ENCODE results near the gene PRKCE. TPM values are rescaled to one million over a fixed set of nuclear protein-coding genes. Genes with fewer than 3 reads are reported as not detected.

PRKCE gene
- total RNA-seq, 1 experiment from 2014 or later = 21.7 TPM

DNA sequence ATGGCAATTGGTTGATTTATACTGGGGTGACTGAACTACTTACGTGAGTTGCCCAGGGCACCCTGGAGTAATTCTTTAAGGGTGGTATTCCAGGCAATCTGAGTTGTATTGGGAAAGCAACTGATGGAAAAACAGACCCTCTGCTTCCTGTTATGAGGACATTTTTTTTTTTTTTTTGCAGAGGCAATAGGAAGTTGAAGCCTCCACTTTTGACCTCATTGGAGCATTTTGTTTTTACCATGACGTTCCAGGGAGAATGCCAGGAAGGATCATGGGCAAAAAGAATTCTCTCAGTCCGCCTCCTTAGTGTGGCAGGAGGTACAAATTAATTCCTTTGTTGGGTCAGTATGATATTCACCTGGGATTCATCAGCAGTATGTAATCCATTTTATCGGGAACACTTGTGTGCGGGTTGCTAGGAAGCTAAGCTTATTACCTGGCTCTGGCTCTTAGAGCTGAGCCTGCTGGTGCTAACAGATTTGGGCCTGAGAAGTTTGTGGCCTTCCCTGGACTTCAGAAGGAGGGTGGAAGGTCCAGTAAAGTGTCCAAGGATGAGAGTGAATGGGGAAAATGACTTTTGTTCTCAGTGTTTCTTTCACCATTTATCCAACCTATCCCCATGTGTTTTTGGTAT, 372.8 kb downstream of the PRKCE start:
- Histone ChIP-seq H3K27ac (no peak overlapping the region), H3K36me3 (ENCODE audit: low read depth) (no peaks in the 10 kb centered on the region), H3K4me1 (replicated peaks; ENCODE audit: insufficient read depth) (peaks cover 2% of the 10 kb centered on the region), H2AFZ (no peak overlapping the region), H3K4me2 (no peak overlapping the region), H3F3A (ENCODE audit: insufficient read depth, low read depth) (no peaks in the 10 kb centered on the region), H4K20me1 (ENCODE audit: insufficient read depth) (no peaks in the 10 kb centered on the region), H3K79me2 (ENCODE audit: low read depth) (no peaks in the 10 kb centered on the region), H3K4me3 (no peak overlapping the region), H3K9me2 (ENCODE audit: insufficient read depth) (no peaks in the 10 kb centered on the region), H3K27me3 (ENCODE audit: insufficient read depth, low read depth) (no peaks in the 10 kb centered on the region), H3K9me3 (ENCODE audit: insufficient read depth, low read depth) (no peaks in the 10 kb centered on the region)
- TF ChIP-seq, protein P1, sequence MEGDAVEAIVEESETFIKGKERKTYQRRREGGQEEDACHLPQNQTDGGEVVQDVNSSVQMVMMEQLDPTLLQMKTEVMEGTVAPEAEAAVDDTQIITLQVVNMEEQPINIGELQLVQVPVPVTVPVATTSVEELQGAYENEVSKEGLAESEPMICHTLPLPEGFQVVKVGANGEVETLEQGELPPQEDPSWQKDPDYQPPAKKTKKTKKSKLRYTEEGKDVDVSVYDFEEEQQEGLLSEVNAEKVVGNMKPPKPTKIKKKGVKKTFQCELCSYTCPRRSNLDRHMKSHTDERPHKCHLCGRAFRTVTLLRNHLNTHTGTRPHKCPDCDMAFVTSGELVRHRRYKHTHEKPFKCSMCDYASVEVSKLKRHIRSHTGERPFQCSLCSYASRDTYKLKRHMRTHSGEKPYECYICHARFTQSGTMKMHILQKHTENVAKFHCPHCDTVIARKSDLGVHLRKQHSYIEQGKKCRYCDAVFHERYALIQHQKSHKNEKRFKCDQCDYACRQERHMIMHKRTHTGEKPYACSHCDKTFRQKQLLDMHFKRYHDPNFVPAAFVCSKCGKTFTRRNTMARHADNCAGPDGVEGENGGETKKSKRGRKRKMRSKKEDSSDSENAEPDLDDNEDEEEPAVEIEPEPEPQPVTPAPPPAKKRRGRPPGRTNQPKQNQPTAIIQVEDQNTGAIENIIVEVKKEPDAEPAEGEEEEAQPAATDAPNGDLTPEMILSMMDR (conservative IDR thresholded peaks at IDR 0.05) = no peak
- TF ChIP-seq EZH2 (IDR thresholded peaks at IDR 0.05; ENCODE audit: low read depth) = no peak
- intact Hi-C loops (cut with micrococcal nuclease; ENCODE audit: unreplicated experiment) = no loop called here
- CTCF ChIA-PET = no interaction called here
- no TSS peak for BruUV-seq (replicated peaks)
- no peak for DNase-seq
- POLR2A ChIA-PET (ENCODE audit: unreplicated experiment) = no interaction called here

DNA sequence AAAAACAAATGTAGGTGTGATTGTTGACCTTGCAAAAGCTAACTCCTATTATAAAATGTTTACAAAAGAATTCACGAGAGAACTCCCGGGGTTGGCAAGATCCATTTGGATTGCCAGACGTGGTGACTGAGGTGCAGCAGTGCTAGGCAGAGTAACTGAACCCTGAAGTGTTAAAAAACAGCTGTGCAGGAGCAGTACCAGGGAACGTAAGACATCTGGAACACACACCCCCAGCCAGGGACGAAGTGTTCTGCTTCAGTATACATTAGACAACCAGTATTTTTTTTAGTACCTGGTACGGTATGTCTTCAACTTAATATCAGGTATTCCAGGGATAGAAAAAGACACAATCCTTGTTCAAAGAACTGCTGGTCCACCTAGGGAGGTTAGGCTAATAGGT, 373.6 kb downstream of the PRKCE start:
- H3K79me2 ChIP-seq (ENCODE audit: low read depth) = no peaks in the 10 kb centered on the region
- no peak overlapping the region for H3K4me3 ChIP-seq
- no peaks in the 10 kb centered on the region for H4K20me1 ChIP-seq (ENCODE audit: insufficient read depth)
- H3K4me1 ChIP-seq (replicated peaks; ENCODE audit: insufficient read depth) = peaks cover 10% of the 10 kb centered on the region
- no peak for TF ChIP-seq EZH2 (IDR thresholded peaks at IDR 0.05; ENCODE audit: low read depth)
- TF ChIP-seq, protein P1 (conservative IDR thresholded peaks at IDR 0.05) = no peak
- H3K9me2 ChIP-seq (ENCODE audit: insufficient read depth) = no peaks in the 10 kb centered on the region
- intact Hi-C loops (cut with micrococcal nuclease; ENCODE audit: unreplicated experiment) = no loop called here
- H3K9me3 ChIP-seq (ENCODE audit: insufficient read depth, low read depth) = no peaks in the 10 kb centered on the region
- BruUV-seq (replicated peaks) = no TSS peak
- no peaks in the 10 kb centered on the region for H3K27me3 ChIP-seq (ENCODE audit: insufficient read depth, low read depth)
- no peak overlapping the region for H2AFZ ChIP-seq
- H3K4me2 ChIP-seq = no peak overlapping the region
- H3F3A ChIP-seq (ENCODE audit: insufficient read depth, low read depth) = no peaks in the 10 kb centered on the region
- DNase-seq = no peak
- ChIA-PET POLR2A (ENCODE audit: unreplicated experiment) (no interaction called here), CTCF (no interaction called here)
- no peaks in the 10 kb centered on the region for H3K36me3 ChIP-seq (ENCODE audit: low read depth)
- no peak overlapping the region for H3K27ac ChIP-seq

DNA sequence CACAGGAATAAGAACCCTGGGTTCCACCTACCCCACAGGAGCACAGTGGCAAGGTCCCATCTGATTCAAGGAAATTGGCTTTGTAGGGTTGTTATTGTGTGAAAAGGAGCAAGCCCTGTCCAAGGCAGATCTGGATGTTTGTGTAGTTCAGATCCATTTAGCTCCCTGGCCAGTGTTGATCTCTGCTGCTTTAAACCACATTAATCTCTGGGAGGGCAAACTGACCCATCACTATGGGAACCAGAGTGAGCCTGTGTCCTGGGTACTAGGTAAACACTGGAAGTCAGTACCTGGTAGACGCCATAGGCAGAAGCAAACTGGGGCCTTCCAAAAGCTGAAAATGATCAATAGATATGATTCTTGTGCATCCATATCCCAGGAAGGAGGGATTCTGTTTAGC, 374.2 kb downstream of the PRKCE start:
- BruUV-seq (replicated peaks) = no TSS peak
- H3K27ac ChIP-seq = no peak overlapping the region
- ChIA-PET CTCF (no interaction called here), POLR2A (ENCODE audit: unreplicated experiment) (no interaction called here)
- no peaks in the 10 kb centered on the region for H3K36me3 ChIP-seq (ENCODE audit: low read depth)
- no peak overlapping the region for H3K4me3 ChIP-seq
- no peak for DNase-seq
- intact Hi-C loops (cut with micrococcal nuclease; ENCODE audit: unreplicated experiment) = no loop called here
- no peaks in the 10 kb centered on the region for H3K9me2 ChIP-seq (ENCODE audit: insufficient read depth)
- H3K4me1 ChIP-seq (replicated peaks; ENCODE audit: insufficient read depth) = peaks cover 10% of the 10 kb centered on the region
- H3K4me2 ChIP-seq = no peak overlapping the region
- TF ChIP-seq EZH2 (IDR thresholded peaks at IDR 0.05; ENCODE audit: low read depth) = no peak
- TF ChIP-seq, protein P1 (conservative IDR thresholded peaks at IDR 0.05) = no peak
- no peaks in the 10 kb centered on the region for H3K27me3 ChIP-seq (ENCODE audit: insufficient read depth, low read depth)
- H4K20me1 ChIP-seq (ENCODE audit: insufficient read depth) = no peaks in the 10 kb centered on the region
- H2AFZ ChIP-seq = no peak overlapping the region
- H3F3A ChIP-seq (ENCODE audit: insufficient read depth, low read depth) = no peaks in the 10 kb centered on the region
- no peaks in the 10 kb centered on the region for H3K79me2 ChIP-seq (ENCODE audit: low read depth)
- no peaks in the 10 kb centered on the region for H3K9me3 ChIP-seq (ENCODE audit: insufficient read depth, low read depth)
